Measurements from ENCODE around the gene EFR3B. TPM values are rescaled to one million over a fixed set of nuclear protein-coding genes. Genes with fewer than 3 reads are reported as not detected.

Gene EFR3B
- total and polyA plus RNA-seq, 2 of the 4 experiments (the other 2 are of a cell fraction) = 0.38 to 0.90 TPM

GRCh38 chr2:25132299-25132635, 90.4 kb downstream of the EFR3B start:
- DNase-seq = no peak
- BruUV-seq (replicated peaks) = no TSS peak

More at GRCh38 chr2:25132299-25132635, 90.4 kb downstream of the EFR3B start:
- Histone ChIP-seq H3K4me3 (ENCODE audit: insufficient read depth, low read depth, low read length) (no peak overlapping the region), H3K18ac (ENCODE audit: low read depth, low read length) (no peak overlapping the region), H4K20me1 (ENCODE audit: insufficient read depth, low read length) (no peaks in the 10 kb centered on the region), H3K27me3 (ENCODE audit: control insufficient read depth, insufficient read depth, low read length) (peaks cover 6% of the 10 kb centered on the region), H3K9me3 (ENCODE audit: control insufficient read depth, insufficient read depth, low read length) (no peaks in the 10 kb centered on the region), H3K36me3 (ENCODE audit: control insufficient read depth, insufficient read depth, low read length) (no peaks in the 10 kb centered on the region), H3K4ac (ENCODE audit: low read depth, low read length) (no peak overlapping the region), H3K4me2 (ENCODE audit: low read depth, low read length) (no peak overlapping the region), H3K9ac (ENCODE audit: low read depth, low read length) (no peak overlapping the region), H2BK120ac (ENCODE audit: low read depth, low read length) (no peak overlapping the region), H2AFZ (replicated peaks; ENCODE audit: low read length, poor library complexity) (peak overlapping the region; percentile 27), H4K5ac (ENCODE audit: low read depth, low read length) (no peak overlapping the region), H4K8ac (ENCODE audit: low read depth in 2 of 2, low read length in 2 of 2) (no peak overlapping the region), H3K27ac (ENCODE audit: insufficient read depth, low read length) (no peak overlapping the region), H2AK5ac (ENCODE audit: low read depth, low read length) (no peak overlapping the region), H2AK9ac (replicated peaks; ENCODE audit: low read depth, low read length, poor library complexity) (no peak overlapping the region), H2BK15ac (ENCODE audit: low read depth, low read length) (no peak overlapping the region), H3K79me1 (ENCODE audit: low read depth in 1 of 2, low read length in 2 of 2) (no peaks in the 10 kb centered on the region), H3K23ac (ENCODE audit: low read depth, low read length) (no peak overlapping the region), H2BK5ac (ENCODE audit: low read depth, low read length, poor library complexity, severe bottlenecking) (no peak overlapping the region), H3K56ac (ENCODE audit: extremely low read depth, insufficient read depth, low read length) (no peak overlapping the region), H3K9me1 (ENCODE audit: insufficient read depth, low read length) (no peaks in the 10 kb centered on the region), H3K14ac (replicated peaks; ENCODE audit: low read depth, low read length) (no peak overlapping the region), H2BK20ac (ENCODE audit: low read depth, low read length) (no peak overlapping the region), H3K4me1 (ENCODE audit: control insufficient read depth, insufficient read depth, low read length) (peaks cover 1% of the 10 kb centered on the region; the same call in 1 of the 2 replicates), H4K91ac (ENCODE audit: insufficient read depth, low read depth, low read length) (no peak overlapping the region)
- no CpG with 5 or more reads among the region's 9 CpGs for WGBS, 2 experiments (ENCODE audit: extremely low coverage in 2 of 2, insufficient read length in 1 of 2)
- intact Hi-C loops (cut with micrococcal nuclease) = no loop called here
- dilution Hi-C loops (cut with HindIII; ENCODE audit: low sequenced_read_pairs, unreplicated experiment) = no loop called here
- no peak for ATAC-seq (ENCODE audit: low read depth)
- TF ChIP-seq MAZ (IDR thresholded peaks at IDR 0.05; ENCODE audit: borderline replicate concordance, low read depth, low read length) (no peak), RFX5 (IDR thresholded peaks at IDR 0.05; ENCODE audit: low read depth, low read length) (no peak), NFE2L2 (IDR thresholded peaks at IDR 0.05; ENCODE audit: low read depth, low read length) (no peak), POLR2A (IDR thresholded peaks at IDR 0.05; ENCODE audit: low read depth, low read length) (no peak), RCOR1 (IDR thresholded peaks at IDR 0.05; ENCODE audit: insufficient replicate concordance, low read length) (no peak), BHLHE40 (IDR thresholded peaks at IDR 0.05; ENCODE audit: low read depth, low read length) (no peak), CEBPB (IDR thresholded peaks at IDR 0.05; ENCODE audit: low read depth, low read length) (no peak), FOS (IDR thresholded peaks at IDR 0.05; ENCODE audit: low read depth, low read length) (no peak), CHD1 (IDR thresholded peaks at IDR 0.05; ENCODE audit: low read depth, low read length) (no peak), MXI1 (IDR thresholded peaks at IDR 0.05; ENCODE audit: borderline replicate concordance, low read depth, low read length) (no peak)
- TF ChIP-seq, protein P1, sequence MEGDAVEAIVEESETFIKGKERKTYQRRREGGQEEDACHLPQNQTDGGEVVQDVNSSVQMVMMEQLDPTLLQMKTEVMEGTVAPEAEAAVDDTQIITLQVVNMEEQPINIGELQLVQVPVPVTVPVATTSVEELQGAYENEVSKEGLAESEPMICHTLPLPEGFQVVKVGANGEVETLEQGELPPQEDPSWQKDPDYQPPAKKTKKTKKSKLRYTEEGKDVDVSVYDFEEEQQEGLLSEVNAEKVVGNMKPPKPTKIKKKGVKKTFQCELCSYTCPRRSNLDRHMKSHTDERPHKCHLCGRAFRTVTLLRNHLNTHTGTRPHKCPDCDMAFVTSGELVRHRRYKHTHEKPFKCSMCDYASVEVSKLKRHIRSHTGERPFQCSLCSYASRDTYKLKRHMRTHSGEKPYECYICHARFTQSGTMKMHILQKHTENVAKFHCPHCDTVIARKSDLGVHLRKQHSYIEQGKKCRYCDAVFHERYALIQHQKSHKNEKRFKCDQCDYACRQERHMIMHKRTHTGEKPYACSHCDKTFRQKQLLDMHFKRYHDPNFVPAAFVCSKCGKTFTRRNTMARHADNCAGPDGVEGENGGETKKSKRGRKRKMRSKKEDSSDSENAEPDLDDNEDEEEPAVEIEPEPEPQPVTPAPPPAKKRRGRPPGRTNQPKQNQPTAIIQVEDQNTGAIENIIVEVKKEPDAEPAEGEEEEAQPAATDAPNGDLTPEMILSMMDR (conservative IDR thresholded peaks at IDR 0.05; ENCODE audit: low read depth, low read length) = no peak
- in situ Hi-C loops (cut with MboI; ENCODE audit: low sequenced_read_pairs) = loop anchor here (5.0 to 25.0 kb wide), 3 partner anchors 150 to 720 kb away; no protein-coding TSS in a partner anchor
- CTCF ChIA-PET = no interaction called here
- POLR2A ChIA-PET (ENCODE audit: unreplicated experiment) = no interaction called here

All from IMR-90 (cell line).